Measurements from ENCODE around the gene PPP1R10. TPM values are rescaled to one million over a fixed set of nuclear protein-coding genes. Genes with fewer than 3 reads are reported as not detected.
A peak's percentile ranks its signal among the peaks of the same experiment; 100 is the strongest.

The PPP1R10 gene
- polyA plus RNA-seq, 4 donors: 21.3 to 44.0 (median 32.5) TPM

DNA sequence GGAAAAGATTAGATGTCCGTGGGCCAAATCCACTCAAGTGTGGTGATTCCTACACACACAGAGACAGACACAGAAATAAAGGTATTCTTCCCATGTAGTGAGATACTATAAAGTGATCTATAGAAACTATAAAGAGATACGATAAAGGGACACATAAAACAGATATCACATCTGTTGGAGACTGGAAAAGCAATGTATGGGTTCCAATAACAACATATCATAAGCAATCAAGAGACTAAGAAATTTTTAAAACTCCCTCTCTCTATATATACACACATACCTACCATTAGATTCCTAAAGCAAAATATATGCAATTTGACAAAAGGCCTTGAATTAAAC lies 5.2 kb downstream of the PPP1R10 start:
- Histone ChIP-seq H3K27me3 (ENCODE audit: control insufficient read depth in 3 of 3, insufficient read depth in 3 of 3, low read length in 3 of 3) (no peaks in the 10 kb centered on the region), H3K27ac (ENCODE audit: low read depth in 1 of 3, low read length in 2 of 3) (peak overlapping the region in 1 of 3 donors; percentile 49), H3K9me3 (ENCODE audit: control insufficient read depth in 2 of 2, insufficient read depth in 1 of 2, low read depth in 1 of 2, low read length in 1 of 2) (no peaks in the 10 kb centered on the region), H3K4me3 (ENCODE audit: low read depth in 1 of 3, low read length in 3 of 3) (no peak overlapping the region), H3K36me3 (ENCODE audit: control insufficient read depth in 3 of 3, insufficient read depth in 2 of 3, low read depth in 1 of 3, low read length in 3 of 3) (peaks cover 4 to 30% (median 21%) of the 10 kb centered on the region in 3 donors), H3K4me1 (ENCODE audit: control insufficient read depth in 3 of 3, insufficient read depth in 2 of 3, low read depth in 1 of 3, low read length in 2 of 3) (peaks cover 0 to 14% (median 3%) of the 10 kb centered on the region in 3 donors)
- 69 to 80% (median 76%) methylated on average over 2 of the region's 2 CpGs for WGBS, 3 donors
- DNase-seq: no peak
- FAIRE-seq: no peak

DNA sequence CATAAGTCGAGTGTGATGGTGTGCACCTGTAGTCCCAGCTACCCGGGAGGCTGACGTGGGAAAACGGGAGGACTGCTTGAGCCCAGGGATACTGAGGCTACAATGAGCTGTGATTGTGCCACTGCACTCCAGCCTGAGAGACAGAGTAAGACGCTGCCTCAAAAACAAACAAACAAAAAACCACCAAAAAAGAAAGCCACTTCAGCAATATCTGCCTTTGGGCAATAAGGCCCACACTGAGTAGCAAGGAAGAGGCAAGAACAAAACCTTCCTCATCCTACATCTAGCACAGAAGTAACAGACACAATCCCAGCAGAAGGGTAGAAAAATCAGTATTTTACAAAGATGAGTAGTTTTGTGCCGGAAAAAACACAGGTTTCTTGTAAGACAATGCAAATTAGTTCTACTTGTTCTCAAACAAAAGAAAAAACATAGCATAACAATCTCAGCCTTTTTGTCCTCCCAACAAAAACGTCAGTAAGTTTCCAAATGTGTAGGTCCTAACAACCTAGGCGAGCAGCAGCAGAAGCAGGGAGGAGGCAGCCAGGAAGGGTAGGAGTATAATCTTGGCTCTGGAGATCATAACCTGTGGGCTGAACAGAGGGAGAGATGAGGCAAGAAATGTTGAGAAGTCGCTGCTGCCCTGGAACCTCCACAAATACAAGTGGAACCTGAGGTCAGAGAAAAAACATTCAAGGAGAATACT lies 5.7 kb downstream of the PPP1R10 start:
- H3K27ac ChIP-seq (ENCODE audit: low read depth in 1 of 3, low read length in 2 of 3): peak overlapping the region in 1 of 3 donors; percentile 49
- DNase-seq: no peak
- no peak for FAIRE-seq

DNA sequence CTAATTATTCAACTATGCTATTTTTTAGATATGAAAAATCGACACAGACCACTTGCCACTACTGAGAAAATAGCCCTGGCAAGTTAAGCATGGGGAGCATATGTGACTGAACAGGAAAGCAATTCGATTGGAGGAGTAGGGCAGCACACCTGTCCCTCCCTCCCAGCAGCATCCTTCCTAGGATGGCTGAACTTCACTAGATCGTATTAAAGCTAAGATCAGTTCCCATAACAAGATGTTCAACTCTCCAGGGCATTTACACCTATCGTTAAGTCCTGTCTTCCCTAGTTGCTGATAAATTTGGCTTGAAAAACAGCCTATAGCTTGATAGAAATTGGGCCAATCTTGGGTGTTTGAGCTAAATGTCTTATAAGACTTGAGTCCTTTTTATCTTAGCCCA lies 7.0 kb downstream of the PPP1R10 start:
- no peak for DNase-seq
- peaks cover 0 to 14% (median 3%) of the 10 kb centered on the region in 3 donors for H3K4me1 ChIP-seq (ENCODE audit: control insufficient read depth in 3 of 3, insufficient read depth in 2 of 3, low read depth in 1 of 3, low read length in 2 of 3)
- FAIRE-seq: no peak
- H3K27me3 ChIP-seq (ENCODE audit: control insufficient read depth in 3 of 3, insufficient read depth in 3 of 3, low read length in 3 of 3): no peaks in the 10 kb centered on the region
- no peaks in the 10 kb centered on the region for H3K9me3 ChIP-seq (ENCODE audit: control insufficient read depth in 2 of 2, insufficient read depth in 1 of 2, low read depth in 1 of 2, low read length in 1 of 2)
- 69 to 77% (median 72%) methylated on average over 4 of the region's 4 CpGs for WGBS, 3 donors
- H3K4me3 ChIP-seq (ENCODE audit: low read depth in 1 of 3, low read length in 3 of 3): no peak overlapping the region
- H3K27ac ChIP-seq (ENCODE audit: low read depth in 1 of 3, low read length in 2 of 3): no peak overlapping the region
- H3K36me3 ChIP-seq (ENCODE audit: control insufficient read depth in 3 of 3, insufficient read depth in 2 of 3, low read depth in 1 of 3, low read length in 3 of 3): peaks cover 15 to 37% (median 26%) of the 10 kb centered on the region in 3 donors

More for the DNA sequence above, 5.7 kb downstream of the PPP1R10 start:
- 76 to 81% (median 81%) methylated on average over 9 of the region's 9 CpGs for WGBS, 3 donors
- Histone ChIP-seq H3K4me3 (ENCODE audit: low read depth in 1 of 3, low read length in 3 of 3) (no peak overlapping the region), H3K36me3 (ENCODE audit: control insufficient read depth in 3 of 3, insufficient read depth in 2 of 3, low read depth in 1 of 3, low read length in 3 of 3) (peaks cover 8 to 29% (median 21%) of the 10 kb centered on the region in 3 donors), H3K4me1 (ENCODE audit: control insufficient read depth in 3 of 3, insufficient read depth in 2 of 3, low read depth in 1 of 3, low read length in 2 of 3) (peaks cover 0 to 14% (median 3%) of the 10 kb centered on the region in 3 donors), H3K9me3 (ENCODE audit: control insufficient read depth in 2 of 2, insufficient read depth in 1 of 2, low read depth in 1 of 2, low read length in 1 of 2) (no peaks in the 10 kb centered on the region), H3K27me3 (ENCODE audit: control insufficient read depth in 3 of 3, insufficient read depth in 3 of 3, low read length in 3 of 3) (no peaks in the 10 kb centered on the region)

DNA sequence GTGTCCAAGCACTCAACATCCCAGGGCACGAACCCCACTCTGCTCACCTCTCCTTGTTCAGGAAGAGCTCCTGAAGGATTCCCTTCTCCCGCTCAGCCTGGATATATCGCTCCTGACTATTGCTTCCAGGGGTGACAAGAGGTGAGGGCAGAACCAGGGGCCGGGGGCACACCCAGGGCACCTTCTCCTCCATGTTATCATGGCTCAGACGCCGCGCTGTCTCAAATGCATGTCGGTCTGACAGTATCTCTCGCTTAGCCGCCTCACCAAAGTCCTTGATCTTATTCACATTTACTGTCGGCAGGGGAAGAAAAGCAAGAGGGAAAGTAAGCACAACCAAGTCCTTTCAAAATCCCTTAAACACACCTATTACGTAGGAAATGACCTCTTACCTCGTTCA lies 13.1 kb downstream of the PPP1R10 start:
- no peak overlapping the region for H3K27ac ChIP-seq (ENCODE audit: low read depth in 1 of 3, low read length in 2 of 3)
- peaks cover 51 to 84% (median 52%) of the 10 kb centered on the region in 3 donors for H3K36me3 ChIP-seq (ENCODE audit: control insufficient read depth in 3 of 3, insufficient read depth in 2 of 3, low read depth in 1 of 3, low read length in 3 of 3)
- H3K9me3 ChIP-seq (ENCODE audit: control insufficient read depth in 2 of 2, insufficient read depth in 1 of 2, low read depth in 1 of 2, low read length in 1 of 2): no peaks in the 10 kb centered on the region
- H3K4me3 ChIP-seq (ENCODE audit: low read depth in 1 of 3, low read length in 3 of 3): no peak overlapping the region
- no peaks in the 10 kb centered on the region for H3K27me3 ChIP-seq (ENCODE audit: control insufficient read depth in 3 of 3, insufficient read depth in 3 of 3, low read length in 3 of 3)
- DNase-seq: no peak
- FAIRE-seq: no peak
- no peaks in the 10 kb centered on the region for H3K4me1 ChIP-seq (ENCODE audit: control insufficient read depth in 3 of 3, insufficient read depth in 2 of 3, low read depth in 1 of 3, low read length in 2 of 3)
- WGBS, 3 donors: 93 to 96% (median 94%) methylated on average over 13 of the region's 13 CpGs

DNA sequence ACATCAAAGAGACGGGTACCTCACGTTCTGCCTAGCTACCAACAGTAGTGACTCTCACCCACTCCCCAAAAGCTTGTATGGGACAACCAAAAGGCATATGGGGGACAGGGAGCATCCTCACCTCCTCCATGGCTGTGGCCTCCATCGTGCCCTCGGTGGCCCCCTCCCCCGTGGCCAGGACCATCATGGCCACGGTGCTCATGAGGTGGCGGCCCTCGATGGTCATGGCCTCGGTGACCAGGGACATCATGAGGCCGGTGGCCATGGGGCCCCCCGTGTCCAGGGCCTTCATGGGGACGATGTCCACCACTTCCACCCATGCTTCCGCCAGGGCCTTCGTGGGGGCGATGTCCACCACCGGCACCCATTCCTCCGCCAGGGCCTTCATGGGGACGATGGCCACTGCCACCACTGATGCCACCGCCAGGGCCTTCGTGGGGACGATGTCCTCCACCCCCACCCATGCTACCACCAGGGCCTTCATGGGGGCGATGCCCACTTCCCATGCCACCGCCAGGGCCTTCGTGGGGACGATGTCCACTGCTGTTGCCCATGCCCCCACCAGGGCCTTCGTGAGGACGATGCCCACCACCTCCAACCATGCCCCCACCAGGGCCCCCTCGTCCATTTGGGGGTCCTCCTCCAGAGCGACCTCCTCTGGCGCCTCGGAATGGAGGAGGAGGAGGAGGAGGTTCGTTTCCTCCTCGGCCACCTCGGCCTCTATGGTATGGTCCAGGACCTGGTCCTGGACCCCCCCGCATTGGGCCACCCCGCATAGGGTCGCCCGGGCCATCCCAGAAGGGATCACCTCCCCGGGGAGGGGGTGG lies 15.0 kb downstream of the PPP1R10 start:
- Histone ChIP-seq H3K27me3 (ENCODE audit: control insufficient read depth in 3 of 3, insufficient read depth in 3 of 3, low read length in 3 of 3) (no peaks in the 10 kb centered on the region), H3K4me1 (ENCODE audit: control insufficient read depth in 3 of 3, insufficient read depth in 2 of 3, low read depth in 1 of 3, low read length in 2 of 3) (no peaks in the 10 kb centered on the region), H3K9me3 (ENCODE audit: control insufficient read depth in 2 of 2, insufficient read depth in 1 of 2, low read depth in 1 of 2, low read length in 1 of 2) (no peaks in the 10 kb centered on the region), H3K4me3 (ENCODE audit: low read depth in 1 of 3, low read length in 3 of 3) (no peak overlapping the region), H3K27ac (ENCODE audit: low read depth in 1 of 3, low read length in 2 of 3) (no peak overlapping the region), H3K36me3 (ENCODE audit: control insufficient read depth in 3 of 3, insufficient read depth in 2 of 3, low read depth in 1 of 3, low read length in 3 of 3) (peaks cover 43 to 81% (median 48%) of the 10 kb centered on the region in 3 donors)
- WGBS, 3 donors: 89 to 91% (median 91%) methylated on average over 30 to 39 of the region's 39 CpGs
- FAIRE-seq (no peak), DNase-seq (no peak)

DNA sequence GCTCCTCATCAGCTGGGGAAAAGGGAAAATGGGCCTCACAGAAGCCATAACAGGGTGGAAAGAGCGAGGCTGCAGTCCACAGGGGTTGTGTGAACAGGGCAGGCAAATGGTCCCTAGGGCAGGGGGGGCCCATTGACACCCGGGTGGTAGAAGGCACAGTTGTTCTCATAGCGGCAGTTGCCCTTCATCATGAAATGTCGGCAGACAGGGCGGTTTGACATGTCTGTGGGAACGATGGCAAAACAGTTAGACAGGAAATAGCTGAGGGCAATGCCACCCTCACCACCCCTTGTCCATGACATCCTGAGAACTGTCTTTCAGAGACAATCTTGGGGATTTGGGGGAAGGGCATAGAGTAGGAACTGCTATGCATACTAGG lies 15.6 kb downstream of the PPP1R10 start:
- no peaks in the 10 kb centered on the region for H3K4me1 ChIP-seq (ENCODE audit: control insufficient read depth in 3 of 3, insufficient read depth in 2 of 3, low read depth in 1 of 3, low read length in 2 of 3)
- WGBS, 3 donors: 58 to 77% (median 73%) methylated on average over 6 of the region's 6 CpGs
- H3K9me3 ChIP-seq (ENCODE audit: control insufficient read depth in 2 of 2, insufficient read depth in 1 of 2, low read depth in 1 of 2, low read length in 1 of 2): no peaks in the 10 kb centered on the region
- FAIRE-seq (no peak), DNase-seq (no peak)
- no peak overlapping the region for H3K27ac ChIP-seq (ENCODE audit: low read depth in 1 of 3, low read length in 2 of 3)
- no peaks in the 10 kb centered on the region for H3K27me3 ChIP-seq (ENCODE audit: control insufficient read depth in 3 of 3, insufficient read depth in 3 of 3, low read length in 3 of 3)
- peaks cover 41 to 80% (median 45%) of the 10 kb centered on the region in 3 donors for H3K36me3 ChIP-seq (ENCODE audit: control insufficient read depth in 3 of 3, insufficient read depth in 2 of 3, low read depth in 1 of 3, low read length in 3 of 3)
- H3K4me3 ChIP-seq (ENCODE audit: low read depth in 1 of 3, low read length in 3 of 3): no peak overlapping the region

DNA sequence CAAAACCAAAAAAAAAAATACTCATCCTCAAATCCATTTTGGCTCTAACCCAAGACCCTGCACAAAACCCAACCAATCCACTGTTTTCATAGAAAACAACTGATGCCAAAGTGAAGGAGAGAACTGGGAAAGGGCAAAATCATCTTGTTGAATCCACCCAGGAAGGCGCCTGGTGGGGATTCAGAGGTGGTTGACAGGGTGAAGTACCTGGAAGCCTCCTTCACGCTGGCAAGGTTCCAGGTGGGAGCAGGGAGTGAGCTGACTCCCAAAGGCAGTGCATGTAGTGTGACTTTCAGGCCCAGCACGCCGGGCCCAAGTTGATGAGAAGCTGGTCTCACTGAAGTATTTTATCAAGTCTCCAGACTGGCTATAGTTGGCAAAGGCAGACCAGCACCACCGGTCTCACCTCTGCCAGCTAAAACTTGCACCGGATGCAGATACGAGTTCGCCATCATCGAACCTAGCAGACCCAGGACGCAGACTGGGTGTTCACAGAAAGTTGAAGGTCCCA lies 16.5 kb downstream of the PPP1R10 start:
- peaks cover 34 to 72% (median 37%) of the 10 kb centered on the region in 3 donors for H3K36me3 ChIP-seq (ENCODE audit: control insufficient read depth in 3 of 3, insufficient read depth in 2 of 3, low read depth in 1 of 3, low read length in 3 of 3)

DNA sequence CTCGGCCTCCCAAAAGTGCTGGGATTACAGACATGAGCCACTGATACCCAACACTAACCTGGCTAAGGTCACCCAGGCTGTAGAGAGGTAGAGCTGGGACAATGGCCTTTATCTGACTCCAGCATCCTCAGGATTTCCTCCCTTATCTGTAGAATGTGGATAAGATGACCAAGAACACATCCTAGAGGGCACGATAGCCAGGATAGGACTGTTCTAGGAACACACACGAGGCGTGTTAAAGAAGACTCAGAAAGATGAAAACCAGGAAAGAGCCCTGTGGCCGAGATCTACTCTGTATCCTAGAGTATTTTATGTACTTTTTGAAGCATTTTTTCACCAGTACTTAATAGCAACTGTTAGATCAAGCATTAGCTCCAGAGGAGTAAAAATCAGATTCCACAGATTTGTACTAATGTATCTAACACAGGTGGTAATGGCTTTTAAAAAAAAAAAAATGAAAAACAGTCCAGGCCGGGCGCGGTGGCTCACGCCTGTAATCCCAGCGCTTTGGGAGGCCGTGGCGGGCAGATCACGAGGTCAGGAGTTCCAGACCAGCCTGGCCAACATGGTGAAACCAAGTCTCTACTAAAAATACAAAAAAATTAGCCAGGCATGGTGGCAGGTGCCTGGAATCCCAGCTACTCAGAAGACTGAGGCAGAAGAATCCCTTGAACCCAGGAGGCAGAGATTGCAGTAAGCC lies 17.3 kb downstream of the PPP1R10 start:
- DNase-seq (no peak), FAIRE-seq (no peak)
- Histone ChIP-seq H3K27me3 (ENCODE audit: control insufficient read depth in 3 of 3, insufficient read depth in 3 of 3, low read length in 3 of 3) (no peaks in the 10 kb centered on the region), H3K9me3 (ENCODE audit: control insufficient read depth in 2 of 2, insufficient read depth in 1 of 2, low read depth in 1 of 2, low read length in 1 of 2) (no peaks in the 10 kb centered on the region), H3K36me3 (ENCODE audit: control insufficient read depth in 3 of 3, insufficient read depth in 2 of 3, low read depth in 1 of 3, low read length in 3 of 3) (peaks cover 29 to 65% (median 35%) of the 10 kb centered on the region in 3 donors), H3K4me3 (ENCODE audit: low read depth in 1 of 3, low read length in 3 of 3) (no peak overlapping the region), H3K27ac (ENCODE audit: low read depth in 1 of 3, low read length in 2 of 3) (no peak overlapping the region), H3K4me1 (ENCODE audit: control insufficient read depth in 3 of 3, insufficient read depth in 2 of 3, low read depth in 1 of 3, low read length in 2 of 3) (no peaks in the 10 kb centered on the region)
- WGBS, 3 donors: 71 to 81% (median 71%) methylated on average over 13 of the region's 13 CpGs

More for the DNA sequence above, 16.5 kb downstream of the PPP1R10 start:
- DNase-seq (no peak), FAIRE-seq (no peak)
- no peaks in the 10 kb centered on the region for H3K27me3 ChIP-seq (ENCODE audit: control insufficient read depth in 3 of 3, insufficient read depth in 3 of 3, low read length in 3 of 3)
- H3K4me1 ChIP-seq (ENCODE audit: control insufficient read depth in 3 of 3, insufficient read depth in 2 of 3, low read depth in 1 of 3, low read length in 2 of 3): no peaks in the 10 kb centered on the region
- 70 to 82% (median 80%) methylated on average over 10 of the region's 10 CpGs for WGBS, 3 donors
- H3K9me3 ChIP-seq (ENCODE audit: control insufficient read depth in 2 of 2, insufficient read depth in 1 of 2, low read depth in 1 of 2, low read length in 1 of 2): no peaks in the 10 kb centered on the region
- H3K4me3 ChIP-seq (ENCODE audit: low read depth in 1 of 3, low read length in 3 of 3): no peak overlapping the region
- H3K27ac ChIP-seq (ENCODE audit: low read depth in 1 of 3, low read length in 2 of 3): no peak overlapping the region
